A549 (cell line): ENCODE results near the gene NIM1K.

ENCODE experiments used
- KDM1A ChIP-seq: fragments of 200-600 bp; sonication (generic); IDR thresholded peaks from 2 replicates; pipeline ENCODE4 v1.6.1; 2016; ENCODE audit warnings: low read depth, mild to moderate bottlenecking
- RARB ChIP-seq: fragments of 250-450 bp; sonication (Bioruptor Pico); IDR thresholded peaks from 2 replicates; pipeline ENCODE4 v1.8.0; 2021; ENCODE audit warnings: mild to moderate bottlenecking, moderate library complexity
- ZFP36 ChIP-seq: fragments of 450-650 bp; IDR thresholded peaks from 2 replicates; pipeline ENCODE4 v1.6.1; 2014; ENCODE audit warnings: borderline replicate concordance; ENCODE audit not compliant: partially characterized antibody
- TF ChIP-seq, protein P1 (sequence below): fragments of 450-650 bp; IDR thresholded peaks from 2 replicates; pipeline ENCODE4 v1.6.1; 2014; ENCODE audit warnings: antibody characterized with exemption
- TF ChIP-seq, protein P2 (sequence below): fragments of 250-450 bp; sonication (Bioruptor Pico); IDR thresholded peaks from 2 replicates; pipeline ENCODE4 v1.5.0; 2021; ENCODE audit warnings: mild to moderate bottlenecking, moderate library complexity, borderline replicate concordance
- TF ChIP-seq, protein P3 (sequence below): fragments of >200 bp; sonication (Bioruptor Twin); formaldehyde crosslinking; IDR thresholded peaks from 3 replicates; pipeline ENCODE4 v1.5.1; 2016

DNA sequence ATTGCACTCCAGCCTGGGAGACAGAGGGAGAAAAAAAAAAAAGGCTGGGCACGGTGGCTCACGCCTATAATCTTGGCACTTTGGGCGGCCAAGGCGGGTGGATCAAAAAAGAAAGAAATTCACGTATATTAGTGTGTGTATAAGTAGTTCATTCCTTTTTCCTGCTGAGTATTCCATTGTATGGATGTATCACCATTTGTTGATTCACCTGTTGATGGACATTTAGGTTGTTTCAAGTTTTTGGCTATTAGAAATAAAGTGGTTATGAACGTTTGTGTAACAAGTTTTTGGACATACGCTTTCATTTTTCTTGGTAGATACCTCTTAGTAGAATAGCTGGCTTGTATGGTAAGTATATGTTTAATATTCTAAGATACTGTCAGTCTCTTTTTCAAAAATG is 42.8 kb upstream of the NIM1K start:
- TF ChIP-seq, protein P1, sequence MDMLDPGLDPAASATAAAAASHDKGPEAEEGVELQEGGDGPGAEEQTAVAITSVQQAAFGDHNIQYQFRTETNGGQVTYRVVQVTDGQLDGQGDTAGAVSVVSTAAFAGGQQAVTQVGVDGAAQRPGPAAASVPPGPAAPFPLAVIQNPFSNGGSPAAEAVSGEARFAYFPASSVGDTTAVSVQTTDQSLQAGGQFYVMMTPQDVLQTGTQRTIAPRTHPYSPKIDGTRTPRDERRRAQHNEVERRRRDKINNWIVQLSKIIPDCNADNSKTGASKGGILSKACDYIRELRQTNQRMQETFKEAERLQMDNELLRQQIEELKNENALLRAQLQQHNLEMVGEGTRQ: no peak
- no peak for TF ChIP-seq RARB (CRISPR knock-in tag)
- no peak for TF ChIP-seq KDM1A
- TF ChIP-seq, protein P2, sequence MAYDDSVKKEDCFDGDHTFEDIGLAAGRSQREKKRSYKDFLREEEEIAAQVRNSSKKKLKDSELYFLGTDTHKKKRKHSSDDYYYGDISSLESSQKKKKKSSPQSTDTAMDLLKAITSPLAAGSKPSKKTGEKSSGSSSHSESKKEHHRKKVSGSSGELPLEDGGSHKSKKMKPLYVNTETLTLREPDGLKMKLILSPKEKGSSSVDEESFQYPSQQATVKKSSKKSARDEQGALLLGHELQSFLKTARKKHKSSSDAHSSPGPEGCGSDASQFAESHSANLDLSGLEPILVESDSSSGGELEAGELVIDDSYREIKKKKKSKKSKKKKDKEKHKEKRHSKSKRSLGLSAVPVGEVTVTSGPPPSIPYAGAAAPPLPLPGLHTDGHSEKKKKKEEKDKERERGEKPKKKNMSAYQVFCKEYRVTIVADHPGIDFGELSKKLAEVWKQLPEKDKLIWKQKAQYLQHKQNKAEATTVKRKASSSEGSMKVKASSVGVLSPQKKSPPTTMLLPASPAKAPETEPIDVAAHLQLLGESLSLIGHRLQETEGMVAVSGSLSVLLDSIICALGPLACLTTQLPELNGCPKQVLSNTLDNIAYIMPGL (CRISPR knock-in tag): no peak
- no peak for TF ChIP-seq ZFP36
- TF ChIP-seq, protein P3, sequence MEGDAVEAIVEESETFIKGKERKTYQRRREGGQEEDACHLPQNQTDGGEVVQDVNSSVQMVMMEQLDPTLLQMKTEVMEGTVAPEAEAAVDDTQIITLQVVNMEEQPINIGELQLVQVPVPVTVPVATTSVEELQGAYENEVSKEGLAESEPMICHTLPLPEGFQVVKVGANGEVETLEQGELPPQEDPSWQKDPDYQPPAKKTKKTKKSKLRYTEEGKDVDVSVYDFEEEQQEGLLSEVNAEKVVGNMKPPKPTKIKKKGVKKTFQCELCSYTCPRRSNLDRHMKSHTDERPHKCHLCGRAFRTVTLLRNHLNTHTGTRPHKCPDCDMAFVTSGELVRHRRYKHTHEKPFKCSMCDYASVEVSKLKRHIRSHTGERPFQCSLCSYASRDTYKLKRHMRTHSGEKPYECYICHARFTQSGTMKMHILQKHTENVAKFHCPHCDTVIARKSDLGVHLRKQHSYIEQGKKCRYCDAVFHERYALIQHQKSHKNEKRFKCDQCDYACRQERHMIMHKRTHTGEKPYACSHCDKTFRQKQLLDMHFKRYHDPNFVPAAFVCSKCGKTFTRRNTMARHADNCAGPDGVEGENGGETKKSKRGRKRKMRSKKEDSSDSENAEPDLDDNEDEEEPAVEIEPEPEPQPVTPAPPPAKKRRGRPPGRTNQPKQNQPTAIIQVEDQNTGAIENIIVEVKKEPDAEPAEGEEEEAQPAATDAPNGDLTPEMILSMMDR: no peak
